Astrocyte of the spinal cord (primary cell): ENCODE results near the gene DNAJC18.

ENCODE experiments used
- DNase-seq: peaks from one replicate; pipeline ENCODE4 v3.0.0; 2011; ENCODE audit warnings: low read depth, low spot score
- H3K4me3 ChIP-seq: 2 replicates; pipeline ENCODE4 v1.5.1; 2011; ENCODE audit warnings: low read depth, mild to moderate bottlenecking, low read length, moderate library complexity
- in situ Hi-C: cut with HindIII; loops from 2 replicates; pipeline ENCODE4 v1.10.0; 2017; ENCODE audit warnings: low sequenced_read_pairs
- TF ChIP-seq, protein P1 (sequence below): IDR thresholded peaks from 2 replicates; pipeline ENCODE4 v1.5.1; 2012; ENCODE audit warnings: low read depth, mild to moderate bottlenecking, low read length, inconsistent platforms

The DNAJC18 gene

DNA sequence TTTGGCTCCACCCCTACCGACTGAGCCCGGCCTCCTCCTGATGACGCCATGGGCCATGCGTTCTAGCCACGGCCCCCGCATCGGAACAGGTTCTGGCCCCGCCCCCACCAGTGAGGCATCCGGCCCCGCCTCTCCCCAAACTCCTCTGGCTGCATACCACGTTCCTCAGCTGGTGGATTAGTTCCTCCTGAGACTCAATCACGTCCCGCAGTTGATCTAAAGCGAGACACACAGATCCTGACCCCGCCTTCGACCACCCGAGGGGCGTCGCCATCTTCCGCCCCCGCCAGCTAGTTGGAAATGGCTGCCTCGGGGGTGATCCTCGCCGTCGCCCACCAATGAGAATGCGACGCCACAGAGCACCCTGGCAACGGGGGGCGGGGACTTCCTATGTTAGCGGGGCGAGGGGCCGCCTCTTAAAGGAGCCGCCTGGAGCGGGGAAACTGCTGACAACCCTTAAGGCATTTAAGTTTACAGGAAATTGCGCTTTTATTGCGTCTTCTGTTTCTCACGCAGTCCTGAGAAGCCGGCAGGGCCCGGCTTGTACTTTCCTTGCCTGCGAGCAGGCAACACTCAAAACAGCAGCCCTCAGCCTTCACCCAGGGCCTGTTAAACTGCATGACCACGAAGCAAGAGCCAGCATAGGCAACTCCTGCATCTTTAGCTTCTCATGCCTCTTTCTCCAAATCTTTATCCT is 35.4 kb downstream of the DNAJC18 start, which contains the start of gene SPATA24:
TSS of gene SPATA24 (minus strand) at position 303 of the 697 bp plus-strand sequence. CDS start at position 274, 29 bp downstream.
- H3K4me3 ChIP-seq: peak within 1 kb of the TSS; percentile 63
- TF ChIP-seq, protein P1, sequence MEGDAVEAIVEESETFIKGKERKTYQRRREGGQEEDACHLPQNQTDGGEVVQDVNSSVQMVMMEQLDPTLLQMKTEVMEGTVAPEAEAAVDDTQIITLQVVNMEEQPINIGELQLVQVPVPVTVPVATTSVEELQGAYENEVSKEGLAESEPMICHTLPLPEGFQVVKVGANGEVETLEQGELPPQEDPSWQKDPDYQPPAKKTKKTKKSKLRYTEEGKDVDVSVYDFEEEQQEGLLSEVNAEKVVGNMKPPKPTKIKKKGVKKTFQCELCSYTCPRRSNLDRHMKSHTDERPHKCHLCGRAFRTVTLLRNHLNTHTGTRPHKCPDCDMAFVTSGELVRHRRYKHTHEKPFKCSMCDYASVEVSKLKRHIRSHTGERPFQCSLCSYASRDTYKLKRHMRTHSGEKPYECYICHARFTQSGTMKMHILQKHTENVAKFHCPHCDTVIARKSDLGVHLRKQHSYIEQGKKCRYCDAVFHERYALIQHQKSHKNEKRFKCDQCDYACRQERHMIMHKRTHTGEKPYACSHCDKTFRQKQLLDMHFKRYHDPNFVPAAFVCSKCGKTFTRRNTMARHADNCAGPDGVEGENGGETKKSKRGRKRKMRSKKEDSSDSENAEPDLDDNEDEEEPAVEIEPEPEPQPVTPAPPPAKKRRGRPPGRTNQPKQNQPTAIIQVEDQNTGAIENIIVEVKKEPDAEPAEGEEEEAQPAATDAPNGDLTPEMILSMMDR: no peak
- in situ Hi-C loops: loop anchor here (25.0 kb wide), 1 partner anchor 108 kb away; no protein-coding TSS in a partner anchor
- peak; percentile 99 for DNase-seq

DNA sequence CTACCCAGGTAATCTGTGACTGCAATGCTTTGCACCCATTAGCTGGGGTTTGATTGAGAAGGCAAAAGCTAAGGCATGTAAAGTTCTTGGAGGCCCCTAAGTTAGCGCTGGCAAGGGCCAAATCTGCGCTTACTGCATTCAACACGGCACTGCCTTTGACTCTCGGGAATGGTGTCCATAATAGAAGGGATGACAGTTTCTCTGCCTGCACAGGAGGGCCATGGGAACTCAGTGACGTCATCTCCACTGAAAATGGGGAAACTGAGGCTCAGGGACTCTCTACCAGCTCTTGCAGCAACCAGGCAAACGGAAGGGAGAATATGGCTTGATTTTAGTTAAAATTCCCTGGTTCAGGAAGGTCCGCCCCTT is 35.9 kb downstream of the DNAJC18 start:
- TF ChIP-seq, protein P1: no peak
- H3K4me3 ChIP-seq: peak overlapping the region; percentile 63
- DNase-seq: no peak
- in situ Hi-C loops: loop anchor here (25.0 kb wide), 1 partner anchor 109 kb away; no protein-coding TSS in a partner anchor

DNA sequence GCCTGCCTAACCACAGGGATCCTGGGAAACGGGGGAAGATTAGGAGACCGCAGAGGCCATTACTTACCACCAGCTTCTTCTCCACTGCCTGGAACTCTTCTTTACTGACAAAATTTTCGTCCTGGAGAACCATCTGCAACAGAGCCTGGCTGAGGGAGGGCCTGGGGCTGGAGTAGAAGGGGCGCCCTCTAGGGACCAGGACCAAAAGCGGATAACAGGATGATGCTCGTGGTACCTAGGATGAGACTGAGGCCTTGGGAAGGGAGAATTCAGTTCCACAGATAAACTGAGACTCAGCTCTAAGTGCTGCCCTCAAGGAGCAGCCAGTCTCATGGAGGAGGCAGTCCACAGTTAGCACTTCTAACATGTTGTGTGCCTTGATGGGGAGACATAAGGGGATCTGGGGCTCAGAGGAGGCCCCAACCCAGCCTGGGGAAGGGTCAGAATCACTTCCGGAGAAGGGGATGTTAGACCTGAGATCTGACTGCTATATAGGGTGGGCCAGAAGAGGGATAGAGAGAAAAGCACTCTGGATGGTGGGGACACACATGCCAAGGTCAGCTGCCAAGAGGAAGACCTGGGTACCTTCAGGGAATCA is 36.7 kb downstream of the DNAJC18 start:
- in situ Hi-C loops: loop anchor here (25.0 kb wide), 1 partner anchor 110 kb away; no protein-coding TSS in a partner anchor
- no peak overlapping the region for H3K4me3 ChIP-seq
- TF ChIP-seq, protein P1: peak; percentile 52
- no peak for DNase-seq

DNA sequence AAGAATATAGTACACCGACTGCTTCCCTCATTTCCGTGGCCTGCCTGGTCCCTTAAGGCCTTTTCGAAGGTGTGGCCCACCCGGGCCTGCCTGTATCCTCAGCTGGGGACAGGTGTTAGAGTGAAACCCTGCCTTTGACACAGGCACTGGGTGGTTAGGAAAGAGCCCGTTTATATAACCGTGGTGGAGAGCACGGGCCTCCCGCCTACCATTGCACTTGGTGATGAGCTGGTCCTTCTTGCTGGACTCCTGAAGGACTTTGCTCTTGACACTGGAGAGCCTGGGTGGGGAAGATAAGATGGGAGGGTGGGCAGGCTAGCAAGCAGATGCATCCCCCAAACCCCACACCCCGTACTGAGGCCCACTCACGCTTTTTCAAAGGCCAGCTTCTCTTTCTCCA is 37.8 kb downstream of the DNAJC18 start:
- no peak overlapping the region for H3K4me3 ChIP-seq
- no peak for DNase-seq
- TF ChIP-seq, protein P1: no peak
- in situ Hi-C loops: loop anchor here (25.0 kb wide), 1 partner anchor 111 kb away; no protein-coding TSS in a partner anchor

DNA sequence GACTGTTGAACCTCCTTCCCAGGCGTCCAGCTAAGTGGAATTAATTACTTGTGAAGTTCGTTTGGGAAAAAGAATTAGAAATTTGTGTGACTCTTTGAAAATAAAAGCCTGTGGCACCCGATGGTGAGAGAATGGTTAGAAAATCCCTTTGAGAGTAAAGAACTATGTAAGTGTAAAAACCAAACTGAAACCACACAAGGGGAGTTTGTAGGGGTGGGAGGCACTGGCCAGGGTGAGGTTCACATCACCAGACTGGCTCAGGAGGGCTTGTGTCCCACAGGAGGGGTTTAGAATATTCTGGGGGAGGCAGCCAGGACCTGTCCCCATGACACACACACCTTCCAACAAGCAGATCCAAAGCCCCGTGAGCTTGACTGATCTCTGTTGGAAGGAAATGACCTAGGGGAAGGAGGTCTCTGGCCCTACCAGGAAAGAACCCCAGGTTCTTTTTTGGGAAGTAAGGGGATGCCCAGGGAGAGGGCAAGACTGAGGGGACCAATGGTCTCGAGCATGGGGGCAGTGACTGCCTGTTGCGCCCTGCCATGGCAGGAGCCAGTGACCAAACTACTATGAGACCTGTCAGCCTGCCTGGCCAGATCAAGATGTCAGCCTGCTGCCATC is 39.7 kb downstream of the DNAJC18 start:
- no peak overlapping the region for H3K4me3 ChIP-seq
- TF ChIP-seq, protein P1: no peak
- no peak for DNase-seq
- in situ Hi-C loops: loop anchor here (25.0 kb wide), 1 partner anchor 113 kb away; no protein-coding TSS in a partner anchor

DNA sequence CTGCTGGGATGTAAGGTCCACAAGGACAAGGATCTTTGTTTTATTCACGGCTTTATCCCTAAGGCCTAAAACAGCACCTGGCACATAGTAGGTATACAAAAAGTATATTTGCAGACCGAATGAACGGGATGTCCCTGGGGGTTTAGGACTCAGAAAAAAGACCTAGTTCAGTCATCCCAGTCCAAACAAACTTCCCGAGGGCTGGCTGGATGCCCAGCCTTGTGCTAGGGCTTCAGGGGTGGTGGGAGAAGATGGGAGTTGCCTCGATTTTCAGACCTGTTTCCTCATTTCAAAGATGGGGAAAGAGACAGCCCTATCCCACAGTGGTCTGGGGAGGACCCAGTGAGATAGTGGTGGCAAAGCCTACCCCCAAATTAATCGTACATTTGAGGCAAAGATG is 41.4 kb downstream of the DNAJC18 start:
- no peak overlapping the region for H3K4me3 ChIP-seq
- TF ChIP-seq, protein P1: no peak
- in situ Hi-C loops: no loop called here
- DNase-seq: no peak
